GM23338 (cell line): ENCODE results near the gene TFIP11. TPM values are rescaled to one million over a fixed set of nuclear protein-coding genes. Genes with fewer than 3 reads are reported as not detected.

Source experiments
- ATAC-seq: fragments of 200-7000 bp; cut with Tn5 transposase; 3 replicates; pipeline ENCODE4 v1.9.1; 2020
- DNase-seq: peaks from one replicate; pipeline ENCODE4 v3.0.0-alpha.2; 2015; ENCODE audit warnings: low spot score
- H2AFZ ChIP-seq: fragments of 200-600 bp; sonication (generic); 2 replicates; pipeline ENCODE4 v1.8.0; 2016; ENCODE audit warnings: antibody characterized with exemption, mild to moderate bottlenecking, moderate library complexity
- H3F3A ChIP-seq: fragments of 200-600 bp; sonication (generic); replicated peaks from 2 replicates; pipeline ENCODE4 v1.8.0; 2017; ENCODE audit warnings: antibody characterized with exemption, mixed run types, low read depth
- H3K27ac ChIP-seq: fragments of 200-600 bp; sonication (generic); 2 replicates; pipeline ENCODE4 v1.6.1; 2016; ENCODE audit warnings: low read depth
- H3K27me3 ChIP-seq: fragments of 200-600 bp; sonication (generic); 2 replicates; pipeline ENCODE4 v1.8.0; 2016; ENCODE audit warnings: mild to moderate bottlenecking, mixed run types, moderate library complexity; ENCODE audit not compliant: insufficient read depth
- H3K36me3 ChIP-seq: fragments of 200-600 bp; sonication (generic); 2 replicates; pipeline ENCODE4 v1.8.0; 2016; ENCODE audit warnings: mild to moderate bottlenecking; ENCODE audit not compliant: insufficient read depth
- H3K4me1 ChIP-seq: fragments of 200-600 bp; sonication (generic); 2 replicates; pipeline ENCODE4 v1.8.0; 2016; ENCODE audit warnings: mild to moderate bottlenecking, moderate library complexity; ENCODE audit not compliant: insufficient read depth
- H3K4me2 ChIP-seq: fragments of 200-600 bp; sonication (generic); 2 replicates; pipeline ENCODE4 v1.7.1; 2017; ENCODE audit warnings: mixed run types
- H3K4me3 ChIP-seq: fragments of 200-600 bp; sonication (generic); 2 replicates; pipeline ENCODE4 v1.6.1; 2016; ENCODE audit warnings: mixed run types
- H3K79me2 ChIP-seq: fragments of 200-600 bp; sonication (generic); replicated peaks from 2 replicates; pipeline ENCODE4 v1.8.0; 2017; ENCODE audit warnings: mild to moderate bottlenecking; ENCODE audit not compliant: insufficient read depth
- H3K9me2 ChIP-seq: fragments of 200-600 bp; sonication (generic); 2 replicates; pipeline ENCODE4 v1.8.0; 2017; ENCODE audit not compliant: insufficient read depth
- H4K20me1 ChIP-seq: fragments of 200-600 bp; sonication (generic); replicated peaks from 2 replicates; pipeline ENCODE4 v1.8.0; 2017; ENCODE audit warnings: mild to moderate bottlenecking; ENCODE audit not compliant: insufficient read depth
- H3K27ac Mint-ChIP-seq: 2 replicates; pipeline ENCODE4 v1.8.0; 2020; ENCODE audit warnings: inconsistent platforms, mild to moderate bottlenecking, moderate library complexity, mixed read lengths
- H3K27me3 Mint-ChIP-seq: 3 replicates; pipeline ENCODE4 v1.8.0; 2022; ENCODE audit warnings: low read depth, mild to moderate bottlenecking, moderate library complexity, mixed read lengths, inconsistent platforms; ENCODE audit not compliant: insufficient read depth, poor library complexity
- H3K36me3 Mint-ChIP-seq: 3 replicates; pipeline ENCODE4 v1.8.0; 2021; ENCODE audit warnings: low read depth, mild to moderate bottlenecking, inconsistent platforms, moderate library complexity, mixed read lengths
- H3K4me1 Mint-ChIP-seq: 3 replicates; pipeline ENCODE4 v1.8.0; 2020; ENCODE audit warnings: mild to moderate bottlenecking, inconsistent platforms, mixed read lengths
- H3K4me3 Mint-ChIP-seq: 3 replicates; pipeline ENCODE4 v1.8.0; 2021; ENCODE audit warnings: moderate library complexity, mild to moderate bottlenecking, inconsistent platforms, mixed read lengths
- H3K9me3 Mint-ChIP-seq: 3 replicates; pipeline ENCODE4 v1.8.0; 2020; ENCODE audit warnings: moderate library complexity, mild to moderate bottlenecking, inconsistent platforms, mixed read lengths
- CREB1 ChIP-seq: fragments of 250-450 bp; sonication (Bioruptor Pico); IDR thresholded peaks from 2 replicates; pipeline ENCODE4 v1.5.0; 2020; ENCODE audit warnings: low read depth, mild to moderate bottlenecking, moderate library complexity
- JUNB ChIP-seq: IDR thresholded peaks from one replicate; pipeline ENCODE4 v1.6.1; 2016; ENCODE audit warnings: antibody characterized with exemption; ENCODE audit not compliant: unreplicated experiment
- NANOG ChIP-seq: IDR thresholded peaks from 2 replicates; pipeline ENCODE4 v1.6.1; 2016; ENCODE audit warnings: antibody characterized with exemption, borderline replicate concordance
- POLR2AphosphoS5 ChIP-seq: IDR thresholded peaks from 2 replicates; pipeline ENCODE4 v1.6.1; 2016; ENCODE audit warnings: antibody characterized with exemption, low read depth
- polyA plus RNA-seq: library from polyadenylated mRNA; unstranded; fragments of >200 nt; fragmentation: Nextera tagmentation; extraction: Ambion mirVana; gene quantifications from 2 replicates; pipeline ENCODE4 v1.2.1, GENCODE V29; 2016
- total RNA-seq: library from RNA; depleted of rRNA; stranded (reverse); fragments of >200 nt; shearing (Covaris generic); gene quantifications from 2 replicates; pipeline ENCODE4 v1.2.3, GENCODE V29; 2014
- TF ChIP-seq, protein P1 (sequence below): fragments of 250-450 bp; sonication (Bioruptor Pico); IDR thresholded peaks from 2 replicates; pipeline ENCODE4 v1.5.0; 2020; ENCODE audit warnings: mild to moderate bottlenecking, moderate library complexity
- TF ChIP-seq, protein P2 (sequence below): IDR thresholded peaks from 2 replicates; pipeline ENCODE4 v1.6.1; 2016; ENCODE audit warnings: antibody characterized with exemption

Gene TFIP11
- total and polyA plus RNA-seq, 2 experiments from 2014 or later = 17.1 to 26.2 TPM

DNA sequence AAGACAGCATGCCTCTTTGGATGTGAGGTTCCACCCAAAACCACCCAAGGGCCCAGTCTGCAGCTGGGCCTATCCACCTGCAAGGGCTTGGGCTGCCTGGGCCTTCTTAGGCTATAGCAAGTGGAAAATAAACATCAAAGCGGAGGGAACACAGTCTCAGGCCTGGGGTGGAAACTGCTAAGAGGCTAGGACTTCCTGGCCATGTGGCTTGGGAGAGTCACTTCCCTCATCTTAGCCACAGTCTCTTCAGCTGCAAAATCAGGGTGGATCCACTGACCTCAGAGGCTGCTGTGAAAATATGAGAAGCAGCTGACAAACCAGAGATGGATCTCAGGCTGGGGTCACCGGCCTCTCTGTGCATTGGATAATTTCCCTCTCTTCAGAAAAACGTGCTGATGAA lies 30.6 kb upstream of the TFIP11 start:
- ATAC-seq = no peak
- H3K36me3 ChIP-seq = peaks cover 19% of the 10 kb centered on the region; the same call in 1 of the 2 replicates

More for the DNA sequence above, 30.6 kb upstream of the TFIP11 start:
- Histone ChIP-seq H3K9me2 (no peaks in the 10 kb centered on the region), H3K4me3 (no peak overlapping the region), H3K27me3 (no peaks in the 10 kb centered on the region), H4K20me1 (peaks cover 10% of the 10 kb centered on the region), H3K79me2 (peaks cover 46% of the 10 kb centered on the region), H3K4me1 (no peaks in the 10 kb centered on the region), H2AFZ (no peak overlapping the region), H3F3A (peaks cover 14% of the 10 kb centered on the region; the same call in 1 of the 2 replicates), H3K27ac (peak overlapping the region; percentile 55; the same call in 1 of the 2 replicates), H3K4me2 (no peak overlapping the region)
- TF ChIP-seq JUNB (no peak), POLR2AphosphoS5 (no peak), CREB1 (CRISPR knock-in tag) (no peak), NANOG (no peak)
- TF ChIP-seq, protein P1, sequence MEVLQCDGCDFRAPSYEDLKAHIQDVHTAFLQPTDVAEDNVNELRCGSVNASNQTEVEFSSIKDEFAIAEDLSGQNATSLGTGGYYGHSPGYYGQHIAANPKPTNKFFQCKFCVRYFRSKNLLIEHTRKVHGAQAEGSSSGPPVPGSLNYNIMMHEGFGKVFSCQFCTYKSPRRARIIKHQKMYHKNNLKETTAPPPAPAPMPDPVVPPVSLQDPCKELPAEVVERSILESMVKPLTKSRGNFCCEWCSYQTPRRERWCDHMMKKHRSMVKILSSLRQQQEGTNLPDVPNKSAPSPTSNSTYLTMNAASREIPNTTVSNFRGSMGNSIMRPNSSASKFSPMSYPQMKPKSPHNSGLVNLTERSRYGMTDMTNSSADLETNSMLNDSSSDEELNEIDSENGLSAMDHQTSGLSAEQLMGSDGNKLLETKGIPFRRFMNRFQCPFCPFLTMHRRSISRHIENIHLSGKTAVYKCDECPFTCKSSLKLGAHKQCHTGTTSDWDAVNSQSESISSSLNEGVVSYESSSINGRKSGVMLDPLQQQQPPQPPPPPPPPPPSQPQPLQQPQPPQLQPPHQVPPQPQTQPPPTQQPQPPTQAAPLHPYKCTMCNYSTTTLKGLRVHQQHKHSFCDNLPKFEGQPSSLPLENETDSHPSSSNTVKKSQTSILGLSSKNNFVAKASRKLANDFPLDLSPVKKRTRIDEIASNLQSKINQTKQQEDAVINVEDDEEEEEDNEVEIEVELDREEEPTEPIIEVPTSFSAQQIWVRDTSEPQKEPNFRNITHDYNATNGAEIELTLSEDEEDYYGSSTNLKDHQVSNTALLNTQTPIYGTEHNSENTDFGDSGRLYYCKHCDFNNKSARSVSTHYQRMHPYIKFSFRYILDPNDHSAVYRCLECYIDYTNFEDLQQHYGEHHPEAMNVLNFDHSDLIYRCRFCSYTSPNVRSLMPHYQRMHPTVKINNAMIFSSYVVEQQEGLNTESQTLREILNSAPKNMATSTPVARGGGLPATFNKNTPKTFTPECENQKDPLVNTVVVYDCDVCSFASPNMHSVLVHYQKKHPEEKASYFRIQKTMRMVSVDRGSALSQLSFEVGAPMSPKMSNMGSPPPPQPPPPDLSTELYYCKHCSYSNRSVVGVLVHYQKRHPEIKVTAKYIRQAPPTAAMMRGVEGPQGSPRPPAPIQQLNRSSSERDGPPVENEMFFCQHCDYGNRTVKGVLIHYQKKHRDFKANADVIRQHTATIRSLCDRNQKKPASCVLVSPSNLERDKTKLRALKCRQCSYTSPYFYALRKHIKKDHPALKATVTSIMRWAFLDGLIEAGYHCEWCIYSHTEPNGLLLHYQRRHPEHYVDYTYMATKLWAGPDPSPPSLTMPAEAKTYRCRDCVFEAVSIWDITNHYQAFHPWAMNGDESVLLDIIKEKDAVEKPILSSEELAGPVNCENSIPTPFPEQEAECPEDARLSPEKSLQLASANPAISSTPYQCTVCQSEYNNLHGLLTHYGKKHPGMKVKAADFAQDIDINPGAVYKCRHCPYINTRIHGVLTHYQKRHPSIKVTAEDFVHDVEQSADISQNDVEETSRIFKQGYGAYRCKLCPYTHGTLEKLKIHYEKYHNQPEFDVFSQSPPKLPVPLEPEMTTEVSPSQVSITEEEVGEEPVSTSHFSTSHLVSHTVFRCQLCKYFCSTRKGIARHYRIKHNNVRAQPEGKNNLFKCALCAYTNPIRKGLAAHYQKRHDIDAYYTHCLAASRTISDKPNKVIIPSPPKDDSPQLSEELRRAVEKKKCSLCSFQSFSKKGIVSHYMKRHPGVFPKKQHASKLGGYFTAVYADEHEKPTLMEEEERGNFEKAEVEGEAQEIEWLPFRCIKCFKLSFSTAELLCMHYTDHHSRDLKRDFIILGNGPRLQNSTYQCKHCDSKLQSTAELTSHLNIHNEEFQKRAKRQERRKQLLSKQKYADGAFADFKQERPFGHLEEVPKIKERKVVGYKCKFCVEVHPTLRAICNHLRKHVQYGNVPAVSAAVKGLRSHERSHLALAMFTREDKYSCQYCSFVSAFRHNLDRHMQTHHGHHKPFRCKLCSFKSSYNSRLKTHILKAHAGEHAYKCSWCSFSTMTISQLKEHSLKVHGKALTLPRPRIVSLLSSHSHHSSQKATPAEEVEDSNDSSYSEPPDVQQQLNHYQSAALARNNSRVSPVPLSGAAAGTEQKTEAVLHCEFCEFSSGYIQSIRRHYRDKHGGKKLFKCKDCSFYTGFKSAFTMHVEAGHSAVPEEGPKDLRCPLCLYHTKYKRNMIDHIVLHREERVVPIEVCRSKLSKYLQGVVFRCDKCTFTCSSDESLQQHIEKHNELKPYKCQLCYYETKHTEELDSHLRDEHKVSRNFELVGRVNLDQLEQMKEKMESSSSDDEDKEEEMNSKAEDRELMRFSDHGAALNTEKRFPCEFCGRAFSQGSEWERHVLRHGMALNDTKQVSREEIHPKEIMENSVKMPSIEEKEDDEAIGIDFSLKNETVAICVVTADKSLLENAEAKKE (CRISPR knock-in tag) = no peak
- TF ChIP-seq, protein P2, sequence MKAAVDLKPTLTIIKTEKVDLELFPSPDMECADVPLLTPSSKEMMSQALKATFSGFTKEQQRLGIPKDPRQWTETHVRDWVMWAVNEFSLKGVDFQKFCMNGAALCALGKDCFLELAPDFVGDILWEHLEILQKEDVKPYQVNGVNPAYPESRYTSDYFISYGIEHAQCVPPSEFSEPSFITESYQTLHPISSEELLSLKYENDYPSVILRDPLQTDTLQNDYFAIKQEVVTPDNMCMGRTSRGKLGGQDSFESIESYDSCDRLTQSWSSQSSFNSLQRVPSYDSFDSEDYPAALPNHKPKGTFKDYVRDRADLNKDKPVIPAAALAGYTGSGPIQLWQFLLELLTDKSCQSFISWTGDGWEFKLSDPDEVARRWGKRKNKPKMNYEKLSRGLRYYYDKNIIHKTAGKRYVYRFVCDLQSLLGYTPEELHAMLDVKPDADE = no peak
- H3K36me3 Mint-ChIP-seq = peaks cover 40% of the 10 kb centered on the region
- H3K27me3 Mint-ChIP-seq = peaks cover 3% of the 10 kb centered on the region
- DNase-seq = no peak
- no peaks in the 10 kb centered on the region for H3K9me3 Mint-ChIP-seq
- H3K4me1 Mint-ChIP-seq = peaks cover 6% of the 10 kb centered on the region; the same call in 2 of the 3 replicates
- no peak overlapping the region for H3K4me3 Mint-ChIP-seq
- H3K27ac Mint-ChIP-seq = peak overlapping the region; percentile 2; the same call in 1 of the 2 replicates
